OCI-LY1 (cell line): ENCODE results near the gene CHMP3.

Source experiments
- EZH2 ChIP-seq: fragments of 200-600 bp; sonication (generic), shearing (Covaris generic); IDR thresholded peaks from 2 replicates; pipeline ENCODE4 v1.8.0; 2017; ENCODE audit warnings: borderline replicate concordance, mixed run types, mild to moderate bottlenecking, antibody characterized with exemption, low read length, moderate library complexity, mixed read lengths
- TF ChIP-seq, protein P1 (sequence below): fragments of 200-600 bp; sonication (generic), shearing (Covaris generic); IDR thresholded peaks from 2 replicates; pipeline ENCODE4 v1.5.1; 2017; ENCODE audit warnings: mild to moderate bottlenecking, antibody characterized with exemption, low read length, moderate library complexity, mixed read lengths

DNA sequence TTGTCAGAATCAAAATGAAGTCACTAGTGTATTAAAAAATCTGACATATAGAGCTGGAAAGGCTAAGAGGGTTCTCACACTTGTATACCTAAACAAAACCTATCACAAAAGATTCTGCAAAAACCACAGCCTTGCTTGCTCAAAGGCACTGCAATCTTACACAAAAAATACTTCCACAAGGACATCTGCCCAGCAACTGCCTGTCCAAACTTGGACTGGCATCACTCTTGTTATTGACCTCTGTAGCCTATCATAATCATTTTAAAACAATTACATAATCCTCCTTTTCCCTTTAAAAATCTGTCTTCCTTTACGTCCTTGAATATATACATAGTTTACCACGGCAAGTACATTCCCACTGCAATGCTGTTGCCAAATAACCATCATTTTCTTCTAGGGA lies 19.9 kb downstream of the CHMP3 start:
- TF ChIP-seq, protein P1, sequence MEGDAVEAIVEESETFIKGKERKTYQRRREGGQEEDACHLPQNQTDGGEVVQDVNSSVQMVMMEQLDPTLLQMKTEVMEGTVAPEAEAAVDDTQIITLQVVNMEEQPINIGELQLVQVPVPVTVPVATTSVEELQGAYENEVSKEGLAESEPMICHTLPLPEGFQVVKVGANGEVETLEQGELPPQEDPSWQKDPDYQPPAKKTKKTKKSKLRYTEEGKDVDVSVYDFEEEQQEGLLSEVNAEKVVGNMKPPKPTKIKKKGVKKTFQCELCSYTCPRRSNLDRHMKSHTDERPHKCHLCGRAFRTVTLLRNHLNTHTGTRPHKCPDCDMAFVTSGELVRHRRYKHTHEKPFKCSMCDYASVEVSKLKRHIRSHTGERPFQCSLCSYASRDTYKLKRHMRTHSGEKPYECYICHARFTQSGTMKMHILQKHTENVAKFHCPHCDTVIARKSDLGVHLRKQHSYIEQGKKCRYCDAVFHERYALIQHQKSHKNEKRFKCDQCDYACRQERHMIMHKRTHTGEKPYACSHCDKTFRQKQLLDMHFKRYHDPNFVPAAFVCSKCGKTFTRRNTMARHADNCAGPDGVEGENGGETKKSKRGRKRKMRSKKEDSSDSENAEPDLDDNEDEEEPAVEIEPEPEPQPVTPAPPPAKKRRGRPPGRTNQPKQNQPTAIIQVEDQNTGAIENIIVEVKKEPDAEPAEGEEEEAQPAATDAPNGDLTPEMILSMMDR: no peak
- TF ChIP-seq EZH2: no peak
